CD1c-positive myeloid dendritic cell (primary cell): Measurements from ENCODE around the gene MRLN.

Experiments
- DNase-seq: peaks from one replicate; pipeline ENCODE4 v3.0.0-alpha.2; 2016; ENCODE audit errors: extremely low spot score

The MRLN gene

GRCh38 chr10:59705931-59706330, 47.3 kb downstream of the MRLN start:
- DNase-seq = no peak

GRCh38 chr10:59704630-59705029, 48.6 kb downstream of the MRLN start:
- no peak for DNase-seq

- DNase-seq = no peak
These were observed 50.9 kb downstream of the MRLN start for GRCh38 chr10:59702347-59702746.

- no peak for DNase-seq
These were observed 52.5 kb downstream of the MRLN start for GRCh38 chr10:59700709-59701108.

- no peak for DNase-seq
These were observed 54.9 kb downstream of the MRLN start for GRCh38 chr10:59698326-59698725.

GRCh38 chr10:59695637-59696036, 57.6 kb downstream of the MRLN start:
- no peak for DNase-seq

- no peak for DNase-seq
These were observed 58.3 kb downstream of the MRLN start for GRCh38 chr10:59694936-59695335.

GRCh38 chr10:59692113-59692512, 61.1 kb downstream of the MRLN start:
- DNase-seq = no peak

- DNase-seq = no peak
These were observed 64.3 kb downstream of the MRLN start for GRCh38 chr10:59688921-59689351.

- DNase-seq = no peak
These were observed 65.6 kb downstream of the MRLN start for GRCh38 chr10:59687657-59688056.
